MM.1S (cell line): ENCODE data around the gene MRPL22.

Experiments used
- CTCF ChIP-seq: fragments of 300-600 bp; sonication (generic); IDR thresholded peaks from 2 replicates; pipeline ENCODE4 v1.5.1; 2016; ENCODE audit warnings: antibody characterized with exemption, low read length, mixed read lengths
- EZH2 ChIP-seq: fragments of 300-600 bp; sonication (generic); optimal IDR thresholded peaks from 2 replicates; pipeline ENCODE3; 2017; ENCODE audit warnings: low read depth, mild to moderate bottlenecking, antibody characterized with exemption, low read length, mixed read lengths

GRCh38 chr5:154948313-154948712 lies 7.4 kb downstream of the MRPL22 start:
- TF ChIP-seq CTCF (no peak), EZH2 (no peak)
